GM18861 (cell line): ENCODE results near the gene PRDM13.
"Not testable (repeated sequence)": the region's sequence is repeated elsewhere in the genome, so short reads cannot be mapped to it uniquely, and the experiment has no call there.

Source experiments
- ATAC-seq: cut with Tn5 transposase; IDR thresholded peaks from one replicate; pipeline ENCODE4 v1.9.1; 2021; ENCODE audit not compliant: unreplicated experiment

Gene PRDM13

GRCh38 chr6:99606656-99607415 is at the start of gene PRDM13:
Gene PRDM13, plus strand, starts transcription at chr6:99606833. Its CDS starts 202 bp downstream, at chr6:99607035.
- no peak for ATAC-seq

- no peak for ATAC-seq
These were observed 47.6 kb upstream of the PRDM13 start for GRCh38 chr6:99559057-99559456.

GRCh38 chr6:99560668-99561067 is 46.0 kb upstream of the PRDM13 start:
- no peak for ATAC-seq

DNA sequence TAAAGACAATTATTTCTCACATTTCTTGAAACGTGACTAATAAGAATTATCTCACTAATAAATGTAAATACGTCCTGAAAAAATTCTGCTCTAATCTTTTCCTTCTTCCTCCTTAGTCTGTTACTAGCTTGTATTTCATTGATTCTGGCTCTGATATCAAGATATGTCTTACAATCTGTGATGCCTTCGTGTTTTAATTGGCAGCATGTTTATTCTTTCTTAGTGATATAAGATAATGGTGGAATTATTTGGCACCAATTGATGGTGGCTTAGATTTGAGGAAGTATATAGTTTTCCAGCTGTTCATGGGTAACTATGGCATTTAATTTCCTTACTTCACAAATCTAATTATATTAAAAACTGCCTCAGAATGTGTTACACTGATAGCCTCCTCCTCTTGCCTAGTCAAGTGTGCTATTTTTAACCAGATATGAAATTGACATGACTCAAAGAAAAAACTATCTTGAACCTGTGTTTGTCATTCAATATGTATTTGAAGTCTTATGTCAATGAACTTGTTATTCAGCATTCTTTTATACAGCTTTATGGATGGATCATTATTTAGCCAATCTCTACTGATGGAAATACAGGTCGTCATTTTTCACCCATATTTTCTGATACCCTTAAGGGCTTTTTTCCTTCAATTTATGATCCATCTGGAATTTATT is 43.4 kb upstream of the PRDM13 start:
- ATAC-seq = no peak

DNA sequence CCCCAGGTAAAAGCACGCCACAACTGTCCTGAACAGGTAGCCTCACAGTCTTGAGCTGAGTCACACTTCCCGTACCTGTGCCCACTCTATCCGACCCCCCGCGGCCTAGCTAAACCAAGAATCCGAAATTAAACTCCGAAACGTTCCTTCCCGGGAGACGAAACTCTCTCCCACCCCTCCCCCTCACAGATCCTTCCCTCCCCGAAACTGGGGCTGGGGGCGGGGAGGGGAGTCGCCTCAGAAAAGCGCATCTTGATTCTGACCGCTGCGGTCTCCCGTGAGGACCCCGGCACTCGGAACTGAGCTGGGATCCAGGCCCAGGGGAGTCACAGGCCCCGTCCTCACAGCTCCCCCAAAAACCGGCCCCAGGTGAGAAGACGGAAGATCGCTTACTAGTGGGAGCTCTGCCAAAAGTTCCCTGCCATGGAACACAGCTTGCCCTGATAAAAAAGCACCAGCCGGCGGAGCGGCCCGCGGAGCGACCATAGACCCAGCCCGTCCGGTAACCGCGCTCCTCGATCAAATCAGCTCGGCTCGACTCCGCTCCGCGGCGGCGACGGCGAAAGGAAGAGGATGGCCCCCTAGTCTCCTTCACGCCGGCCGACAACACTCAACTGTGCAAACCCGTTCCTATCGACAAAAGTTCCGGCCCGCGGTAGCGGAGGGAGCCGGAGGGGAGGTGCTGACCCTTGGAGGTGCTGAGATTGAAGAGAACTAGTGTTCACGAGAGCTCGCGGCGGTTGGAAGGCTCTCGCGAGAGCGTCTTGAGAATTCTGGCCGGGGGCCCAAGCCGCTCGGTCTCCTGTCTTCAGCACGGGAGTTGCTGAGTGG is 38.3 kb upstream of the PRDM13 start, which contains the start of gene CCNC:
CCNC (minus strand) TSS at position 558 of the 831 bp plus-strand sequence; CDS start at position 425, 133 bp downstream.
- ATAC-seq = peak; percentile 99

GRCh38 chr6:99573980-99574617 is 32.5 kb upstream of the PRDM13 start:
- no peak for ATAC-seq

- no peak for ATAC-seq
These were observed 30.9 kb upstream of the PRDM13 start for GRCh38 chr6:99575544-99576227.

GRCh38 chr6:99579781-99580180 is 26.9 kb upstream of the PRDM13 start:
- no peak for ATAC-seq

- no peak for ATAC-seq
These were observed 18.8 kb upstream of the PRDM13 start for GRCh38 chr6:99587792-99588191.

- ATAC-seq = peak; percentile 95
These were observed 17.9 kb upstream of the PRDM13 start for GRCh38 chr6:99588618-99589289.

DNA sequence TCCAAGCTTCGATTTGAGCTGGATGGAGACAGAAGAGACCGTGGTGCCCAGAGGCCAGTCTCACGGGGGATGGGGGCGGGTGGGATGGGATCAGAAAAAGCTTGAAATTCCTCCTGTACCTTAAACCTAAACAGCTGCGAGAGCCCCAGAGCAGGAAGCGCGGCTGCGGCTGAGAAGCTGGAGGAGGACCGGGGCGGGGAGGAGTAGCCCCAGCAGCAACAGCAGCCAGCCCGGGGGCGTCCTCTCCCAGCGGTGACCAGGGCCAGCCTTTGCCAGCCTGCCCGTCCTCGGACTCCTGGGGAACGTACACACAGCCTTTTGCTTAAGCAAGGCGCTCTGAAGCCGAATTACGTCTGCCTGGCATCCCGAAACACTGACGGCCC is 17.4 kb upstream of the PRDM13 start:
- ATAC-seq = no peak

DNA sequence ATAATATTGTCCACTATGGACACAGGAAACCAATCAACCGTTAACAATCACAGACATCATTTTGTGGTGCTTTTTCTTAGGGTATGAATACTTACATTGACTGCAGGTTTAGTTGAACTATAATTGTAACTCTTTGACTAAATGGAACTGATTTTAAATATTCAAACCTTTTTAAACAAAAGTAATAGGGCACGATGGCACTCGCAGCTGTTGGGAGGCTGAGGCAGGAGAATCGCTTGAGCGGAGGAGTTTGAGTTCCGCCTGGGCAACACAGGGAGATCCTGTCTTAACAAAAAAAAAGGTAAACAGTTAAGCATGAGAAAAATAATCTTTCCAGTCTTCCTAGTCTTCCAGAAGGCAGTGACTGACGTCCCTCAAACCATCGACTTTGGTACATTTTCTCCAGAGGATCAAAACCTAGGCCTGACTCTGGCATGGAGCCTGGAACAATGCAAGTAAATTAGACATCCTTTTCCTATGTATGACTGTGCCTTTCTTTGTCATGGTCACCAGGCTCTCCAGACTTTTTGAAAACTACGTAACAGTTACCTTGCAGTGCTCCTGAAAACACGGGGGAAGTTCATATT is 16.6 kb upstream of the PRDM13 start:
- ATAC-seq = no peak

GRCh38 chr6:99590728-99591672 is 15.6 kb upstream of the PRDM13 start:
- ATAC-seq = no peak

DNA sequence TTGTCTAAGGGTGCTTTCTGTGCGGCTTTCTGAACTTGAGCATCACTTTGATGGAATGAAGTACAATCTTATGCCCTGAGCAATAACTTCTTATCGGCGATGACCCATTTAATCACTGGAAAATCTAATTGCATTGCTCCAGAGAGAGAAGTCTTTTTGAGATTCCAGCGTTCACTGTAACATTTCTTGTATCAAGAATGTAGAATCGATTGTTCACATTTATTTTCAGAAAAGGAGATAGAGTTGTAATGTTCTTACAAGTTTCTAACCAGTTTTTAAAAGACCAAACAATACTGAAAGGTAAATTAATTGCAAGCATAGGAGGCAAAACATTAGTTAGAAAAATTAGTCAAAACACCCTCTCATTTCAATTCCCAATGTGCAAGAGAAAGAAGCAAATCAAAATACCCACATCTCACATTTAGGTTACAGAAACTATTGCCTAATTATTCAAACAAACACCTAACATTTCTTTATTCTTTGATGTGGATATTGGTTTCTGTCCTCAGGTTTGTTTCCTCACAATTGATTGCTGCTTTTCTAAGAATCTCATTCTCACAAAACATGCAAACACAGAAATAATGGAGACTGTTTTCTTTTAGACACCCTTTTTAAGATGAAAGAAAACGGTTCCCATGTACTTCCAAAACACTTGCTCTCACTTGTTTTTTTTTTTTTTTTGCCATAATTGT is 14.8 kb upstream of the PRDM13 start:
- ATAC-seq = no peak

- ATAC-seq = no peak
These were observed 13.7 kb upstream of the PRDM13 start for GRCh38 chr6:99592900-99593299.

- not testable (repeated sequence) for ATAC-seq
These were observed 11.9 kb upstream of the PRDM13 start for GRCh38 chr6:99594696-99595095.

- ATAC-seq = no peak
These were observed 3.9 kb upstream of the PRDM13 start for GRCh38 chr6:99602520-99603420.
